Colon (tissue), 2 donors: Measurements from ENCODE around the gene GIGYF2.

Source experiments
- FAIRE-seq: peaks from 2 replicates; lab custom pipeline; 2012; peaks lifted over from hg19 to GRCh38; lab: Jason Lieb, UNC
- donor health status: control.
- donor health status: control.

The GIGYF2 gene

DNA sequence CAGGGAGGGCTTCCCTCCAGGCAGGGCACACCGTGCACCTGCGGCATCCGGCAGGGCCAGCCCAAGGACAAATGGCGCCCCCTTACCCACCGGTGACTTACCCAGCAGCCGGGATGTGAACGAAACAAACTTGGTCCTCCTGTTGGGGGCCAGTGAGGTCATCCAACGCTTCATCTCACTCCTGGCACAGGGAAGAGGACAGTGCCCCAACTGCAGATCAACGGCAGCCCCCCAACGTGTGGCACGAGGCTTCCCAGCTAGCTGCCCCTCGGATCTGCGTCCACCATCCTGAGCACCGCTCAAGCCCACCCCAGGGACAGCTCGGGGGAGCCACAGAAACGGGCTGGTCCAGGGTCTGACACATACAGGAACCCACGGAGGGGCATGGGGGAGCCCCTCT, 185.0 kb downstream of the GIGYF2 start:
- no peak for FAIRE-seq

DNA sequence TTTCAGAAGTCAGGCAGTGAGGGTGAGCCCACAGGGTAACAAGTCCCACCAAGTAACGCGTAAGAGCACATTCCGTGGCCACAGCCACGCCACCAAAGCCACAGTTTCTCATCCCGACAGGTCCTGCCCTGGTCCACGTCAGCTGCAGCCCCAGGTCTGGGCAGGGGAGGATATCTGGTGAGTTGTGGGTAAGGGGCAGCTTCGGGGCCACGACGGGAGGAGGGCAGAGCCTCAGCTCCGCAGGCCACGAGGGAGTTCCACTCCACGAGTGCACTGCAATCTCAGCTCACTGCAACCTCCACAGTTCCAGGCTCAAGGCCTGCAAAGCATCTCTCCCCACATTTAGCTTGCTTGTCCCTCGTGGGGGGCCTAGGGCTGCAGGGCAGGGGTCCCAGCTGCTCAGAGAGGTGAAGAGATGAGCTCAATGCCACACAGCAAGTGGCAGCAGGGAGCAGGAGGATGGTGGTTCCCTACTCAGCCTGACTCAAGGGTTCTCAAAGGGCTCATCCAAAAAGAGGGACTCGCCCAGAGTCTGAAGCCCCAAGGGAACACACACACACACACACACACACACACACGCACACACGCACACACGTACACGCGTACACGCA, 185.5 kb downstream of the GIGYF2 start:
- no peak for FAIRE-seq

DNA sequence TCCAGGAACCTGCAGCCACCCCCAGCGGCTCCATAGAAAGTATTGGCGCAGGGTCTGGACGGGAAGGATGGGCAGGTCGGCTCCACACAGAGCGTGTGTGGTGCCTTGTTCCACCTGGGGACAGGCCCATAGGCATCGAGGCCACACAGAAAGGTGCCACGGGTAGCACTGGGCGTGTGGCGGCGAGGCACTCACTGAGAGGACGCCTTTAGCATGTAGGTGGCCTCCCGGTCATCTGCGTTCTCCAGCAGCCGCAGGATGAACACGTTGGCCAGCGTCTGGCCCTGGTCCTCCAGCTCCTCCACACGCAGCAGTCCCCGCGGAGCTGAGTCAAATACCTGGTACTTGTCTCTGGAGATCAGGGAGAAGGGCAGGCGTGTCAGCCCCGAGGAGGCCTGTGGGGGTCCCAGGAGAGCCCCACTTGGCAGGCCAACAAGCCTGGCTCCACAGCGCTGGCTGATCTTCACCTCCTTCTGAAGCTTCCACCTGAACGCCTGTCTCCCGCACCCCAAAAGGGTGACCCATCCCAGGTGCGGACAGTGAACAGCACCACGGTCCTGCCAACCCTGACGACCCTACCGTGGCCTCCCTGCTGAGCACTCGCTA, 186.1 kb downstream of the GIGYF2 start:
- no peak for FAIRE-seq

GRCh38 chr2:232884001-232884421, 186.9 kb downstream of the GIGYF2 start:
- no peak for FAIRE-seq

DNA sequence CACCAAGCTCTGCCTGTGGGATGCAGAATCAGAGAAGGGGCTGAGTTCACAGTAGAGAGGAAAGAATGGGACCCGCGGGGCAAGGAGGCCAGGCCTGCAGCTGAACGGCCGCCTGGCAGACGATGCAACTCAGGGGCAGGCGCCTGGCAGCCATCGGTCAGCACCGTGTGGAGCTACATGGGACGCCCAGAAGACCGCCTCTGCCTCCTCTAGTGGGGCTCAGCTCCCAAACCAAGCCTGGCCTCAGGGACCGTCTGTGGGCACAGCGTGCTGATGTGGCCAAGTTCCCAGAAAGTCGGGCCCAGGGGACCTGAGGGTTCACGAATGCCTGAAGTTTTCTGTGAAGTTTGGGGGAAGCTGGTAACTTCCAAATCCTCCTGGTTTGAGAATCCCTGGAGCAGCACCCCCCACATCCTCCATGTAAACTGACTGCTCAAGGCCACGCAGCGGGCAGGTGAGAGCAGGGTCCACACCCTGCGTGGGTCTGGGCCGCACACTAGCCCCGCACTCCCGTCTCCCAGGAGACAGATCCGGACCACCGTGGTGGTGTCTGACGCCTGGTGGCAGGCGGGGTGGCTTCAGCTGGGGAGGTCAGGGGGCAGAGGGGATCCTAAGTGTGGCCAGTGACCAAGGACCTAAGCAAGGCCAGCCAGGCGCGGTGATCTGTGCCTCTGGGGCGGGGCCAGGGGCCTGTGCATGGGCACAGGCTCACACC, 187.6 kb downstream of the GIGYF2 start:
- no peak for FAIRE-seq

- no peak for FAIRE-seq
These were observed 188.3 kb downstream of the GIGYF2 start for GRCh38 chr2:232885264-232885961.

GRCh38 chr2:232886176-232886575, 189.0 kb downstream of the GIGYF2 start:
- FAIRE-seq, result no peak

- no peak for FAIRE-seq
These were observed 189.5 kb downstream of the GIGYF2 start for GRCh38 chr2:232886632-232887031.

- no peak for FAIRE-seq
These were observed 190.2 kb downstream of the GIGYF2 start for GRCh38 chr2:232887171-232887850.

DNA sequence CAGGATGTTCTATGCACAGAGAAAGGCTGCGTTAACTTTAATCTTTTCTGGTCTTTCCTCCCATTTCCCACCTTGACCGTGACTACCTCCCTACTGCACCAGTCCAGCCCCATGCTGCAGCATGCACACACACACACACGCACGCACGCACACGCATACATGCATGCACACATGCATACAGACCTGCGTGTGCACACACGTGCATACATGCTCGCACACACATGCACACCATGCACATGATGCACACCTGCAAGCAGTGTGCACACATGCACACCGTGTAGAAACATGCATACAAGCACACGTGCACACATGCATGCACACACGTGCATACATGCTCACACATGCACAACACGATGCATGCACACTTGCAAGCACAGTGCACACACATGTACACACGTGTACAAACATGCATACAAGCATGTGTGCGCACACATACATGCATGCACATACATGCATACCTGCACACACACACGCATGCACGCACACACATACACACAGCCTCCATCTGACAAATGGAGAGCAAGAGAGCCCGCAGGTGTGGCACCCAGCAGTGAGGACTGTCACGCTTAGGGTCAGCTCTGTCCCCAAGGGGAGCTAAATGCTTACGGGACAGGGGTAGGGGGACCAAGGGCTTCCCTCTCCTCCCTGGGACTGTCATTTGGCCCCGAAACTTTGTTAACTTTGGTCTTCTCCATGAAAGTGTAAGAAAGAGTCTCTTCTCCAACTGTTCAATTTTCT, 191.1 kb downstream of the GIGYF2 start:
- FAIRE-seq, result no peak

DNA sequence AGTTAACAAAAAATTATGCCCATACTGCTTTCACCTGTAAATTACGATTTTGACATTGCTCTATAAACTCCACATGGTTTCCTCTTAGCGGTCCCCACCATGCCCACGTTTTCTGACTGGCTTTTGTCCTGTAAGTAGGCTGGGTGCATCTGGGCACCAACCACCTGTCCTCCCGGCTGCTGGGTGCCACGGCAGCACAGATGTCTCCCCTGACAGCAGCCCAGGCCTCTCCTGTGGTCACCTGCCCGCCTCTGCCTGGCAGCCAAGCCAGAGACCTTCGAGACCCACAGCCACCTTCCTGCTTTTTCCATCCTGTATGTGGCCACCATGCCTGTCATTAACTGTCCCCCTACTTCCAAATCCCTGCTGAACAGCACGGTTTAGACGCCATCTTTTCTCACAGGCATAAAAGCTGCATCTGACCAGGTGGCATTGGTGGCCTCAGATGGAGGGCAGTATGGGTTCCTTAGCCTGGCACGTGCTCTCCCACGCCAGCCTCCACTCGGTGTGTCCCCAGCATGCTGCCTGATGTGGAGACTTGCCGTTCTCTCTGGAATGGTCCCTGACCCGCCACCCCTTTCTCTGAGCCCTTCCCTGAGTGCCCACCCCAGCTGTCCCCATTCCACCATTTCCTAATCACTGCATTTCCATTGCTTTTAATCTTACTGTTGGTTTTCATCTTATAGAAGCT, 191.9 kb downstream of the GIGYF2 start:
- no peak for FAIRE-seq

DNA sequence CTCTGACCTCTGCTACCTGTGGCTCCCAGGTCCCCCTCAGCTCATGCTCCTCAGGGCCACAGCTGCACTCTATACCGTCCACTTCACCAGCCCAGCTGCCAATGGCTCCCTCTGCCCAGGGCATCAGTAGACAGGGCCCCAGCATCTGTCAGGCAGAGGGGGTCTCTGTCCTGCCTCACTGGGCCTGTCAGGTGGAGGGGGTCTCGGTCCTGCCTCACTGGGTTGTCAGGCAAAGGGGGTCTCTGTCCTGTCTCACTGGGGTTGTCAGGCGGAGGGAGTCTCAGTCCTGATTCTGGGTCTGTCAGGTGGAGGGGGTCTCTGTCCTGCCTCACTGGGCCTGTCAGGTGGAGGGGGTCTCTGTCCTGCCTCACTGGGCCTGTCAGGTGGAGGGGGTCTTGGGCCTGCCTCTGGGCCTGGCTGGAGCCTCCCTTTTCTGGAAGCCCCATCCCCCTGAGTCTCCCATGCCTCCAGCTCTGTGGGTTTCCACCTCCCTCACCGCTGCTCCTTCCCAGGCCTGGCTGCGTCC, 192.8 kb downstream of the GIGYF2 start:
- no peak for FAIRE-seq

DNA sequence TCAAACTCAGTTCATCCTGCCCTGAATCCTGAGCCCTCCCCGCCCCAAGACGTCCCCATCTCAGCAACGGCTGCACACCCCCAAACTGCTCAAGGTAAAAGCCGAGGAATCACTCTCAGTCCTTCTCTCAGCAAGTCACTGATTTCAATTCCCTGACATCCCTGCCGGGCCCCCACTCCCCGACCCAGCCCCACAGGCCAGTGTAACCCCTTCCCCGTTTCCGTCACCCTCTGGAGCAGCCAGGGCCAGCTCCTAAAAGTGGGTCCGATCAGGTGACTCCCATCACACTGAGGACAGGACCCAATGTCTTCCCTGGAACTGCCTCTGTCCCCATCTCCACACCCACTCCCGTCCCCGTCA, 193.4 kb downstream of the GIGYF2 start:
- FAIRE-seq, result no peak

- no peak for FAIRE-seq
These were observed 193.9 kb downstream of the GIGYF2 start for GRCh38 chr2:232890896-232891601.

- FAIRE-seq, result no peak
These were observed 194.5 kb downstream of the GIGYF2 start for GRCh38 chr2:232891621-232892071.

DNA sequence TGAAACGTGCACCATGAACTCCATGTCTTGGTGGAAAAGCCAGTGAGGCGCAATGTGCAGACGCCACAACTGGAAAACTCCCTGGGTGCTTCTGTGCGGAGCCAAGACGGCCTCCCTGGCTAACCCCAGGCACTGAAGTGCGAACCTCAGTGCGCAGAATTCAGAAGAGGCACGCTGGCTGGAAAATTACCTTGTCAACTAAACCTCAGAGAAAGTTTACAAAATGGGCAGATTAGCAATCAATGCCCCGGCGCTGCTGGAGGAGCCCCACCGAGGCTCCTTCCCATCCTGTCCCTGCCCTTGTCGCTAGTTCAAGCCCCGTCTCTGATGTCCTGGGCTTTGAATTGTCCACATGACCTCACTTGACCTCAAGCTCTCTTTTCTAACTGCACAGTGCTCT, 195.1 kb downstream of the GIGYF2 start:
- FAIRE-seq, result no peak

GRCh38 chr2:232892843-232893242, 195.7 kb downstream of the GIGYF2 start:
- FAIRE-seq, result no peak

GRCh38 chr2:232893834-232894233, 196.7 kb downstream of the GIGYF2 start:
- no peak for FAIRE-seq

DNA sequence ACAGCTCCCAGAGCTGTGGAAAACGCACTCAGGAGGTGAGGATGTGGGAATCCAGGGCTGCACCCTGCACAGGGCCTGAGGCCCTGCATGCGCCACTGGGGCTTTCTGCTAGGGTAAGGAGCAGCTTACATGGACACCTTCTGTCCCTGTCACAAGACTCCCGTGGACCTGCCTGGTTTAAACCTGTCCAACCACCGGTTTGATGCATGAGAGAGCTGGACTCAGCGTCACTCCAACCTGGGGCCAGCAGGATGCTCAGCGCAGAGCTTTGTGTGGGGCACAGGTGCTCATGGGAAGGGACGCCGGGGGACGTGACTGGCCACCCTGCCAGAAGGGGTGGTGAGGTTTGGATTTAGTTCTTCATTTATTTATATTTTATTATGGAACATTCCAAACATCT, 197.1 kb downstream of the GIGYF2 start:
- FAIRE-seq, result no peak

GRCh38 chr2:232894746-232895145, 197.6 kb downstream of the GIGYF2 start:
- FAIRE-seq, result no peak
